Uterus (tissue), 2 donors: ENCODE measurements around the gene ACVR1.

Source experiments
- CTCF ChIP-seq, 4 experiments: fragments of 200-600 bp in 2 of 4; fragments of 450-650 bp in 2 of 4; sonication (generic) in 2 of 4; IDR thresholded peaks; one replicate each; pipeline ENCODE4 v1.5.1; 2016 to 2019; ENCODE audit warnings: antibody characterized with exemption in 4 of 4, mild to moderate bottlenecking in 2 of 4, moderate library complexity in 1 of 4
- POLR2A ChIP-seq, 2 donors: fragments of 450-650 bp; IDR thresholded peaks; one replicate each; pipeline ENCODE4 v1.6.1; 2016; ENCODE audit warnings: antibody characterized with exemption in 2 of 2, mild to moderate bottlenecking in 1 of 2, moderate library complexity in 1 of 2

GRCh38 chr2:157871415-157871814 lies 4.7 kb downstream of the ACVR1 start:
- TF ChIP-seq CTCF (IDR thresholded peaks at IDR 0.05): no peak
- no peak for TF ChIP-seq POLR2A (IDR thresholded peaks at IDR 0.05)
